ENCODE data around the gene PBX4. TPM values are rescaled to one million over a fixed set of nuclear protein-coding genes. Genes with fewer than 3 reads are reported as not detected.

Gene PBX4
- total RNA-seq, 4 donors from 2014 or later = 3.3 to 14.9 (median 4.8) TPM

GRCh38 chr19:19514215-19514657 is 104.3 kb downstream of the PBX4 start:
- peak in 1 of 2 donors; percentile 75 for DNase-seq (ENCODE audit: low spot score in 2 of 2)
- Histone ChIP-seq H3K4me3 (peak overlapping the region; percentile 18), H3K36me3 (no peaks in the 10 kb centered on the region), H3K9me3 (no peaks in the 10 kb centered on the region), H3K27me3 (no peaks in the 10 kb centered on the region), H3K4me1 (peaks cover 34% of the 10 kb centered on the region), H3K27ac (no peak overlapping the region)
- TF ChIP-seq POLR2AphosphoS5 (IDR thresholded peaks at IDR 0.05) (peak in 2 of 3 donors; percentile 13 to 52), EP300 (IDR thresholded peaks at IDR 0.05) (no peak), CTCF (IDR thresholded peaks at IDR 0.05) (no peak)
- 32% methylated on average over 45 of the region's 46 CpGs for WGBS

GRCh38 chr19:19513682-19514081 is 104.8 kb downstream of the PBX4 start:
- Histone ChIP-seq H3K27me3 (no peaks in the 10 kb centered on the region), H3K4me3 (peak overlapping the region; percentile 18), H3K4me1 (peaks cover 34% of the 10 kb centered on the region), H3K9me3 (no peaks in the 10 kb centered on the region), H3K36me3 (no peaks in the 10 kb centered on the region), H3K27ac (no peak overlapping the region)
- 80% methylated on average over 17 of the region's 17 CpGs for WGBS
- no peak for DNase-seq (ENCODE audit: low spot score in 2 of 2)
- no peak for TF ChIP-seq CTCF (IDR thresholded peaks at IDR 0.05)
- no peak for TF ChIP-seq POLR2AphosphoS5 (IDR thresholded peaks at IDR 0.05)
- TF ChIP-seq EP300 (IDR thresholded peaks at IDR 0.05) = no peak
- no peak for TF ChIP-seq POLR2A (IDR thresholded peaks at IDR 0.05)

Other genes starting within 250 kb of the PBX4 start
- gene GATAD2A, start 213.0 kb downstream of the PBX4 start, total RNA-seq = 10 to 100 TPM; 83.1 to 88.8 (median 86.4) TPM
- gene TSSK6, start 103.1 kb downstream of the PBX4 start, total RNA-seq = 1 to 10 TPM; 1.9 to 3.8 (median 3.0) TPM
- gene NDUFA13, start 102.5 kb downstream of the PBX4 start, total RNA-seq = 100 to 1,000 TPM in 3 of 4 donors, 10 to 100 TPM in 1; 94.4 to 160 (median 109) TPM
- 10 to 100 TPM in 1 of 4 donors, 1 to 10 TPM in 3; 1.1 to 12.0 (median 1.7) TPM for gene YJEFN3, start 89.8 kb downstream of the PBX4 start, total RNA-seq
- under 1 TPM; 0.15 to 0.44 (median 0.21) TPM for gene CILP2, start 80.4 kb downstream of the PBX4 start, total RNA-seq
- gene LPAR2, start 9.5 kb upstream of the PBX4 start, total RNA-seq = 10 to 100 TPM; 27.4 to 36.2 (median 32.6) TPM
- gene GMIP, start 25.0 kb upstream of the PBX4 start, total RNA-seq = 10 to 100 TPM; 10.1 to 14.4 (median 13.4) TPM
- gene ATP13A1, start 45.0 kb upstream of the PBX4 start, total RNA-seq = 100 to 1,000 TPM in 3 of 4 donors, 10 to 100 TPM in 1; 90.5 to 196 (median 171) TPM
- 10 to 100 TPM in 1 of 4 donors, 1 to 10 TPM in 3; 7.2 to 13.6 (median 7.8) TPM for gene ZNF101, start 50.2 kb upstream of the PBX4 start, total RNA-seq
- 10 to 100 TPM in 1 of 4 donors, 1 to 10 TPM in 3; 4.9 to 12.3 (median 6.1) TPM for gene ZNF14, start 114.4 kb upstream of the PBX4 start, total RNA-seq
- 10 to 100 TPM; 29.1 to 72.7 (median 48.8) TPM for gene ZNF506, start 203.1 kb upstream of the PBX4 start, total RNA-seq
- gene ZNF253, start 247.2 kb upstream of the PBX4 start, total RNA-seq = 10 to 100 TPM in 2 of 4 donors, 1 to 10 TPM in 2; 5.0 to 16.7 (median 8.8) TPM